ENCODE data around the gene ATG9A.
"Not testable (repeated sequence)": the region's sequence is repeated elsewhere in the genome, so short reads cannot be mapped to it uniquely, and the experiment has no call there.

GRCh38 chr2:219201331-219201730 is 28.1 kb downstream of the ATG9A start:
- not testable (repeated sequence) for TF ChIP-seq CTCF (IDR thresholded peaks at IDR 0.05); ZFX (IDR thresholded peaks at IDR 0.05; ENCODE audit: borderline replicate concordance)

Measured in 22Rv1 (cell line).